Osteocyte (in vitro differentiated cells): Measurements from ENCODE around the gene CDKN2B-AS1. TPM values are rescaled to one million over a fixed set of nuclear protein-coding genes. Genes with fewer than 3 reads are reported as not detected.

Experiments used
- DNase-seq: peaks from one replicate; pipeline ENCODE4 v3.0.0; 2021; ENCODE audit warnings: mixed read lengths; ENCODE audit not compliant: unreplicated experiment; ENCODE audit errors: extremely low spot score
- H3K27ac Mint-ChIP-seq: one replicate; pipeline ENCODE4 v1.8.0; 2021; ENCODE audit warnings: mild to moderate bottlenecking, mixed read lengths; ENCODE audit not compliant: unreplicated experiment
- H3K27me3 Mint-ChIP-seq: one replicate; pipeline ENCODE4 v1.8.0; 2021; ENCODE audit warnings: mixed read lengths; ENCODE audit not compliant: unreplicated experiment
- H3K36me3 Mint-ChIP-seq: one replicate; pipeline ENCODE4 v1.8.0; 2021; ENCODE audit warnings: mixed read lengths; ENCODE audit not compliant: unreplicated experiment
- H3K4me1 Mint-ChIP-seq: one replicate; pipeline ENCODE4 v1.8.0; 2021; ENCODE audit warnings: mixed read lengths; ENCODE audit not compliant: unreplicated experiment
- H3K4me3 Mint-ChIP-seq: one replicate; pipeline ENCODE4 v1.8.0; 2021; ENCODE audit warnings: mild to moderate bottlenecking, moderate library complexity, mixed read lengths; ENCODE audit not compliant: unreplicated experiment
- H3K9me3 Mint-ChIP-seq: one replicate; pipeline ENCODE4 v1.8.0; 2021; ENCODE audit warnings: mixed read lengths; ENCODE audit not compliant: unreplicated experiment
- CTCF ChIP-seq: fragments of 200-600 bp; sonication (generic); IDR thresholded peaks from 2 replicates; pipeline ENCODE4 v1.5.0; 2021; ENCODE audit warnings: antibody characterized with exemption, mild to moderate bottlenecking, moderate library complexity
- total RNA-seq: library from RNA; stranded (reverse); gene quantifications from 2 replicates; pipeline ENCODE4 v1.2.1, GENCODE V29; 2021

CDKN2B-AS1 gene
- total RNA-seq, 1 donor from 2014 or later, result 4.0 TPM

GRCh38 chr9:22118810-22119521, 124.4 kb downstream of the CDKN2B-AS1 start:
- peak overlapping the region; percentile 87 for H3K27ac Mint-ChIP-seq

GRCh38 chr9:22119522-22120158, 125.0 kb downstream of the CDKN2B-AS1 start:
- H3K27ac Mint-ChIP-seq, result no peak overlapping the region
- no peak overlapping the region for H3K4me3 Mint-ChIP-seq
- no peak for DNase-seq
- TF ChIP-seq CTCF, result peak; percentile 68
- peaks cover 25% of the 10 kb centered on the region for H3K9me3 Mint-ChIP-seq
- no peaks in the 10 kb centered on the region for H3K27me3 Mint-ChIP-seq
- peaks cover 45% of the 10 kb centered on the region for H3K4me1 Mint-ChIP-seq
- H3K36me3 Mint-ChIP-seq, result peaks cover 10% of the 10 kb centered on the region

More at GRCh38 chr9:22118810-22119521, 124.4 kb downstream of the CDKN2B-AS1 start:
- no peak for TF ChIP-seq CTCF
- Mint-ChIP-seq H3K36me3 (peaks cover 7% of the 10 kb centered on the region), H3K4me3 (no peak overlapping the region), H3K4me1 (peaks cover 52% of the 10 kb centered on the region), H3K9me3 (peaks cover 30% of the 10 kb centered on the region), H3K27me3 (no peaks in the 10 kb centered on the region)
- DNase-seq, result no peak

- Mint-ChIP-seq H3K9me3 (peaks cover 20% of the 10 kb centered on the region), H3K4me3 (no peak overlapping the region), H3K36me3 (peaks cover 10% of the 10 kb centered on the region), H3K27ac (no peak overlapping the region), H3K4me1 (peaks cover 42% of the 10 kb centered on the region), H3K27me3 (no peaks in the 10 kb centered on the region)
- no peak for DNase-seq
- no peak for TF ChIP-seq CTCF
These were observed 125.6 kb downstream of the CDKN2B-AS1 start for GRCh38 chr9:22120159-22120549.

GRCh38 chr9:22120595-22120994, 126.0 kb downstream of the CDKN2B-AS1 start:
- no peak for DNase-seq
- Mint-ChIP-seq H3K9me3 (peaks cover 19% of the 10 kb centered on the region), H3K4me3 (no peak overlapping the region), H3K27me3 (no peaks in the 10 kb centered on the region), H3K27ac (no peak overlapping the region), H3K36me3 (peaks cover 10% of the 10 kb centered on the region), H3K4me1 (peaks cover 38% of the 10 kb centered on the region)
- no peak for TF ChIP-seq CTCF

- no peak for DNase-seq
- peaks cover 19% of the 10 kb centered on the region for H3K9me3 Mint-ChIP-seq
- no peak for TF ChIP-seq CTCF
- peaks cover 10% of the 10 kb centered on the region for H3K36me3 Mint-ChIP-seq
- H3K27ac Mint-ChIP-seq, result no peak overlapping the region
- peaks cover 14% of the 10 kb centered on the region for H3K4me1 Mint-ChIP-seq
- no peak overlapping the region for H3K4me3 Mint-ChIP-seq
- no peaks in the 10 kb centered on the region for H3K27me3 Mint-ChIP-seq
These were observed 129.8 kb downstream of the CDKN2B-AS1 start for GRCh38 chr9:22124263-22125011.
